ENCODE measurements around the gene APCDD1. TPM values are rescaled to one million over a fixed set of nuclear protein-coding genes. Genes with fewer than 3 reads are reported as not detected.

APCDD1 gene
- total and polyA plus RNA-seq, 2 of the 8 experiments (the other 6 are each of a cell fraction or from before 2014, with no cell fraction given) = 2.6 to 3.6 TPM

GRCh38 chr18:10519999-10520935, 65.8 kb downstream of the APCDD1 start:
- no peak overlapping the region for H2BK12ac ChIP-seq (ENCODE audit: low read depth, low read length)
- no peak overlapping the region for H3K23ac ChIP-seq (ENCODE audit: insufficient read length)
- H3K4ac ChIP-seq (replicated peaks; ENCODE audit: insufficient read length, low read depth, low read length) = no peak overlapping the region
- H3K9ac ChIP-seq (replicated peaks in 1 of 4; ENCODE audit: extremely low read depth in 1 of 4, low read depth in 3 of 4, low read length in 3 of 4) = no peak overlapping the region
- CTCF ChIA-PET (ENCODE audit: partially characterized antibody) = interaction anchor here (0.6 to 5.0 kb wide), 14 partner anchors 10 to 549 kb away, joined by 3 to 74 read pairs (median 4); no protein-coding TSS in a partner anchor
- no peak overlapping the region for H2BK20ac ChIP-seq (ENCODE audit: low read length)
- no peaks in the 10 kb centered on the region for H3K23me2 ChIP-seq (ENCODE audit: low read depth, low read length)
- no peak overlapping the region for H4K5ac ChIP-seq (ENCODE audit: insufficient read length, low read depth, low read length)
- H4K8ac ChIP-seq (ENCODE audit: extremely low read depth, insufficient read depth, low read length) = no peak overlapping the region
- H3K36me3 ChIP-seq (ENCODE audit: control insufficient read depth in 2 of 4, insufficient read depth in 4 of 4, low read length in 3 of 4) = no peaks in the 10 kb centered on the region
- no peak overlapping the region for H4K91ac ChIP-seq (replicated peaks; ENCODE audit: insufficient read length, low read length)
- no peak overlapping the region for H2BK15ac ChIP-seq (ENCODE audit: low read length)
- H3K79me1 ChIP-seq (ENCODE audit: low read depth, low read length) = no peaks in the 10 kb centered on the region
- no peak overlapping the region for H3K18ac ChIP-seq (ENCODE audit: extremely low read depth, low read length)
- H2BK5ac ChIP-seq (ENCODE audit: low read depth, low read length) = no peak overlapping the region
- H2AK5ac ChIP-seq (ENCODE audit: low read depth, low read length) = no peak overlapping the region
- no peak overlapping the region for H3K4me2 ChIP-seq (ENCODE audit: insufficient read depth in 1 of 2, low read depth in 2 of 2, low read length in 2 of 2)
- H2BK120ac ChIP-seq (replicated peaks; ENCODE audit: low read depth, low read length) = no peak overlapping the region
- H3K79me2 ChIP-seq (ENCODE audit: control insufficient read depth in 1 of 2, insufficient read depth in 2 of 2, low read length in 2 of 2) = no peaks in the 10 kb centered on the region
- H3K9me3 ChIP-seq (ENCODE audit: insufficient read depth in 2 of 2, low read depth in 1 of 2, low read length in 1 of 2) = peaks cover 0 to 4% of the 10 kb centered on the region in 2 experiments; a peak in 1 of 4 replicates
- no peaks in the 10 kb centered on the region for H3K4me1 ChIP-seq (replicated peaks in 1 of 4; ENCODE audit: control insufficient read depth in 3 of 4, insufficient read depth in 4 of 4, low read length in 3 of 4)
- no peak overlapping the region for H3K4me3 ChIP-seq (ENCODE audit: extremely low read depth in 1 of 4, insufficient read depth in 2 of 4, low read depth in 3 of 4, low read length in 4 of 4)
- no peak overlapping the region for H3K27ac ChIP-seq (ENCODE audit: low read depth, low read length)
- H3K56ac ChIP-seq (replicated peaks; ENCODE audit: insufficient read length, low read depth, low read length) = no peak overlapping the region
- no peak overlapping the region for H2AFZ ChIP-seq (ENCODE audit: low read length)
- no peaks in the 10 kb centered on the region for H4K20me1 ChIP-seq (replicated peaks in 1 of 2; ENCODE audit: control insufficient read depth in 1 of 2, insufficient read depth in 2 of 2, low read length in 2 of 2)
- no peaks in the 10 kb centered on the region for H3K27me3 ChIP-seq (replicated peaks in 1 of 4; ENCODE audit: control insufficient read depth in 3 of 4, extremely low read depth in 1 of 4, insufficient read depth in 3 of 4, low read length in 3 of 4)
- POLR2A ChIA-PET (ENCODE audit: partially characterized antibody) = no interaction called here
- FAIRE-seq (peak; percentile 76), DNase-seq (ENCODE audit: low read depth in 1 of 2, low spot score in 2 of 2) (peak; percentile 58 to 68)
- no peak overlapping the region for H3K14ac ChIP-seq (ENCODE audit: insufficient read length)
- WGBS, 2 experiments (ENCODE audit: extremely low coverage in 1 of 2, insufficient coverage in 1 of 2, insufficient read length in 1 of 2, insufficient replicate concordance in 2 of 2, low coverage in 1 of 2, low lambda C conversion rate in 2 of 2, missing lambda C conversion rate in 1 of 2) = 44% methylated on average over 17 of the region's 17 CpGs; no CpG with 5 or more reads in 1 of the 2 experiments
- TF ChIP-seq RAD21 (IDR thresholded peaks at IDR 0.05 in 1 of 2, conservative IDR thresholded peaks at IDR 0.05 in 1 of 2; ENCODE audit: low read depth in 2 of 2, low read length in 2 of 2) = peak; percentile 97 to 98
- TF ChIP-seq CBX5 (IDR thresholded peaks at IDR 0.05; ENCODE audit: low read depth, low read length) = no peak
- no peak for TF ChIP-seq POLR2A (IDR thresholded peaks at IDR 0.05; ENCODE audit: control extremely low read depth in 1 of 2, low read depth in 2 of 2, low read length in 2 of 2)
- no peak for TF ChIP-seq BRCA1 (IDR thresholded peaks at IDR 0.05; ENCODE audit: low read depth, low read length)
- TF ChIP-seq JUND (IDR thresholded peaks at IDR 0.05; ENCODE audit: low read length) = no peak
- peak; percentile 63 for TF ChIP-seq MAX (IDR thresholded peaks at IDR 0.05)
- no peak for TF ChIP-seq TAF1 (IDR thresholded peaks at IDR 0.05; ENCODE audit: low read depth, low read length)
- no peak for TF ChIP-seq BCL11A (IDR thresholded peaks at IDR 0.05; ENCODE audit: low read depth in 2 of 2, low read length in 2 of 2)
- no peak for TF ChIP-seq USF2 (IDR thresholded peaks at IDR 0.05; ENCODE audit: low read length)
- TF ChIP-seq ASH2L (IDR thresholded peaks at IDR 0.05; ENCODE audit: low read length) = no peak
- no peak for TF ChIP-seq NRF1 (IDR thresholded peaks at IDR 0.05; ENCODE audit: low read depth, low read length)

Data from H1 (cell line).